D721Med (cell line): ENCODE measurements around the gene ABHD6.
"Not testable (repeated sequence)": the region's sequence is repeated elsewhere in the genome, so short reads cannot be mapped to it uniquely, and the experiment has no call there.

Source experiments
- DNase-seq: peaks from one replicate; pipeline ENCODE4 v3.0.0; 2011; ENCODE audit warnings: low spot score; ENCODE audit not compliant: insufficient read length
- FAIRE-seq: peaks from 2 replicates; lab custom pipeline; 2011; peaks lifted over from hg19 to GRCh38; lab: Jason Lieb, UNC
- CTCF ChIP-seq: IDR thresholded peaks from 2 replicates; pipeline ENCODE4 v1.5.1; 2012; ENCODE audit warnings: mild to moderate bottlenecking, control low read depth; ENCODE audit not compliant: insufficient read depth; ENCODE audit errors: missing control alignments

The ABHD6 gene

DNA sequence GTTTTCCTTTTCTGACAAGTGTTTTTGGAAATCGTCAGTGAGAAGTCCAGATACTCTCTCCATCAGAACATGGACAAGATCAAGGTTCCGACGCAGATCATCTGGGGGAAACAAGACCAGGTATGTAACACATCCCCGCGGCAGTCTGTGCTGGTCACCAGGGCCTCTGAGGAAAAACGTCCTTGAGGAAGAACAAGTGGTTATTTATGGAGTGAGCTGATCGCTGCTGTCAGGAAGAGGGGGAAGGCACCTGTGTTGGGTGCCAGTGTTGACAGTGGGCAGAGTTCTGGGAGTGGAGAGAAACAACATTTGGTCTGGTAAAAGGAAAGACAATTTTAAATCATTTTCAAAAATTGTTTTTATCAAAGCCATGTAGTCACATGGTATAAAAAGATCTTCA, 47.7 kb downstream of the ABHD6 start:
- no peak for FAIRE-seq
- DNase-seq, result no peak
- no peak for TF ChIP-seq CTCF

- no peak for DNase-seq
- no peak for TF ChIP-seq CTCF
- FAIRE-seq, result no peak
These were observed 49.8 kb downstream of the ABHD6 start for GRCh38 chr3:58287354-58287753.

DNA sequence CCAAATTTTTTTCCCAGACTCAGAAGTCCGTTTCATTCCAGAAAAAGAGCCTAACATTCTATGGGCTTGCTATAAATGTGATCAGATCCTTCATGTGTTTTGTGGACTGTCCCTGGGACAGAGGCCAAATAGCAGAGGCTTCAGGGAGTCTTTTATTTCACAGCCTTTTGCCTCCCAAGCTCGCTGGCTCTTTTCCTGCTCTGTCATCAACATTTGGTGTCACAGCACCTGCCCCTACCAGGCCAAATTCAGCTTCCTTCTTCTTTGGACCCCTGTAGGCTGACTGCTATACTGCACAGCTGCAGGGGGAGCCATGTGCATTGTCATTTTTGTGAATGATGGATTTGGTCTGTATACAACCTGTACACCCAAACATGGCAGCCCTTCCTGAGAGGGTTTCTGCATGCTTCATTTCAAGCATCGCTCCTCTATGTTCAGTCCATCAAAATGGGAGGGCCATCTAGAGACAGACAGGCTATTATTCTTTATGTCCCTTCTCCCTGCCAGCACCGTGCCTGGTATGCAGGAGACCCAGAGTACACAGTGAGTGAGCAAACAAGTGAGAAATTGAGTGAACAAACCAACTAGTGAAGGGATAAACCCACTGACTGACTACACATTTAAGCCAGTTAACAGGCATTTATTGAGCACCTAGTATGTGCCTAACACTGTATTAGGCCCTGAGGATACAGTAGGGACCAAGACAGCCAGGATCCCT, 50.6 kb downstream of the ABHD6 start:
- TF ChIP-seq CTCF, result no peak
- DNase-seq (no peak), FAIRE-seq (no peak)

GRCh38 chr3:58288964-58289613, 51.5 kb downstream of the ABHD6 start:
- not testable (repeated sequence) for DNase-seq, FAIRE-seq

GRCh38 chr3:58290446-58290845, 52.9 kb downstream of the ABHD6 start:
- FAIRE-seq, result not testable (repeated sequence)

GRCh38 chr3:58291671-58292338, 54.2 kb downstream of the ABHD6 start:
- DNase-seq, result no peak
- no peak for TF ChIP-seq CTCF
- no peak for FAIRE-seq

More at GRCh38 chr3:58290446-58290845, 52.9 kb downstream of the ABHD6 start:
- DNase-seq, result not testable (repeated sequence)

GRCh38 chr3:58292866-58293265, 55.3 kb downstream of the ABHD6 start:
- no peak for TF ChIP-seq CTCF
- DNase-seq (no peak), FAIRE-seq (no peak)

GRCh38 chr3:58293516-58293915, 55.9 kb downstream of the ABHD6 start:
- TF ChIP-seq CTCF, result no peak
- DNase-seq (no peak), FAIRE-seq (no peak)
